ENCODE results near the gene ABCB11. TPM values are rescaled to one million over a fixed set of nuclear protein-coding genes. Genes with fewer than 3 reads are reported as not detected.

The ABCB11 gene
- total and polyA plus RNA-seq, 11 donors, result 0.05 to 0.10 (median 0.09) TPM; not detected in 6

DNA sequence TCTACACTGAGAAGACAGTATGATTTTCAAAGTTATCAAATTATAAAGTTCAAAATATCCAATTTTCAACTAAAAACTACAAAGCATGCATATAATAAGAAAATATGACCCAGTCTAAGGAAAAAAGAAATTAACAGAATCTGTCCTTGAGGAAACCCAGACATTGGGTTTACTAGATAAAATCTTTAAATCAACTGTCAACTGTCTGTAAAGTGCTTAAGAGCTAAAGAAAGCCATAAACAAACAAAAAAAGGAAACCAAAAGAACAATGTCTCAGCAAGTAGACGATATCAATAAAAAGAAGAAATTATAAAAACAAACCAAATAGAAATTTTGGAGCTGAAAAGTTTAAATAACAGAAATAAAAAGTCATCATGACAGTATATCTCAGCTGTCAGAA is 10.5 kb upstream of the ABCB11 start:
- no peak for DNase-seq
- H3K9me3 ChIP-seq, result peaks cover 0 to 21% (median 4%) of the 10 kb centered on the region in 12 donors
- H3K4me3 ChIP-seq, result no peak overlapping the region
- ATAC-seq, result no peak
- intact Hi-C loops (cut with DNase I), result loop anchor here in 1 of 10 donors (1.0 kb wide), 1 partner anchor 12 kb away; no protein-coding TSS in a partner anchor
- H3K27me3 ChIP-seq, result no peaks in the 10 kb centered on the region
- H3K4me1 ChIP-seq, result peaks cover 0 to 31% (median 0%) of the 10 kb centered on the region in 12 donors
- no peak for TF ChIP-seq CTCF (IDR thresholded peaks at IDR 0.05)
- TF ChIP-seq POLR2A (IDR thresholded peaks at IDR 0.05), result no peak
- WGBS, 4 donors, result 38 to 58% (median 50%) methylated on average over 1 of the region's 1 CpG
- H3K27ac ChIP-seq, result no peak overlapping the region
- no peaks in the 10 kb centered on the region for H3K36me3 ChIP-seq

GRCh38 chr2:169039702-169040101 is 8.6 kb upstream of the ABCB11 start:
- no peak for TF ChIP-seq CTCF (IDR thresholded peaks at IDR 0.05)
- no peak for TF ChIP-seq POLR2A (IDR thresholded peaks at IDR 0.05)
- 74 to 78% (median 75%) methylated on average over 4 of the region's 4 CpGs for WGBS, 4 donors
- Histone ChIP-seq H3K4me3 (no peak overlapping the region), H3K27me3 (no peaks in the 10 kb centered on the region), H3K4me1 (peaks cover 0 to 31% (median 0%) of the 10 kb centered on the region in 12 donors), H3K9me3 (peaks cover 0 to 17% (median 4%) of the 10 kb centered on the region in 12 donors), H3K27ac (no peak overlapping the region), H3K36me3 (no peaks in the 10 kb centered on the region)
- no peak for ATAC-seq
- DNase-seq, result no peak
- intact Hi-C loops (cut with DNase I), result no loop called here

DNA sequence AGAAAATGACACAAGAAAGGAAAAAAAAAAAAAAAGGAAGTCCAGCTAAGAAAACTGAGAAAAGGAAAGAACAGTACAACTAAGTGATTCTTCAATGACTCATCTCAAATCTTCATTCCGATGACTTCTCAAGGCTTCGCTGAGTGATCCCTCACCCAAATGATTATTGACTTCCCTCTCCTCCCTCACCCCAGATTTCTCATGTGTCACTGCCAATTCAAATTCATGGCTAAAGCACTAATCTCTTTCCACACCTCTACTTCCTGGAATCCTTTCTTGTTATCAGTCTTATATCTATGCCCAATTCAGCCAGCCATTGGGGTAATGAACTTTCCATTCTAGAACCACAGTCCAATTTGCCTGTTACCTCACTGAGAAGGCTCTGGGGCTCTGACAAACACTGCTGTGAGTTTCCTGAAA is 7.2 kb upstream of the ABCB11 start:
- intact Hi-C loops (cut with DNase I), result no loop called here
- Histone ChIP-seq H3K4me1 (peaks cover 0 to 31% (median 0%) of the 10 kb centered on the region in 12 donors), H3K27me3 (no peaks in the 10 kb centered on the region), H3K9me3 (peaks cover 0 to 18% (median 4%) of the 10 kb centered on the region in 12 donors), H3K27ac (no peak overlapping the region), H3K4me3 (no peak overlapping the region), H3K36me3 (no peaks in the 10 kb centered on the region)
- 74 to 88% (median 78%) methylated on average over 2 of the region's 2 CpGs for WGBS, 4 donors
- TF ChIP-seq POLR2A (IDR thresholded peaks at IDR 0.05) (no peak), CTCF (IDR thresholded peaks at IDR 0.05) (no peak)
- ATAC-seq (no peak), DNase-seq (no peak)

DNA sequence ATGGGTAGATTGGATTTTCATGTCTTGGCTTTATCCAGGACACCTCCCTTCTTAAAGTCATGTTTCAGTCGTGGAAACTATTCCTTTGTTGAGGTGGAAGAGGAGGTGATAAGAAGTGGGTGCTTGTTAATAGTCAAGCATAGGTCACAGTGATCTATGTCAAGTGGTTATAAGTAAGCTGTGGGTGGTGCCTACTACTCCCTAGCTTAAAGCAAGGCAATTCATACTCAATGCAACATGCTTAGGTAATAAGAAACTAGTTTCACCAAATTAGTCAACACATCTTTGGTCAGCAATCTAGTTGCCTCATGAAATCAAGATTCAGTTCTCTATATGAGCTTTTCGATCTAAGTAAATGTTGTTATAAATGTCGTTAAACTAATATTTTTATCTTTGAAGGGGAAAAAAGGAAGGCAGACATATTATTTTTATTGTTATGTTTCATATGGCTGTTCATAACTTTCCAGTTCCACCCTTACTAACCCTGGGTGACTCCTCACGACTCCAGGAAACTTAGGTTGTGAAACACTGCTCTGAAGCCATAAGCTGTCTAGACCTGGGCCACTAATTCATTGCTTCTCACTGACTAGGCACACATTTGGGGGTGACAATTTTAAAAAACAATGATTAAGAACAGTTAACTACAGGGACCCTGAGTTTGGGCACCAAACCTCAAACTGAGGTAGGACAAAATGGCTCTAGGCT is 5.8 kb upstream of the ABCB11 start:
- TF ChIP-seq POLR2A (IDR thresholded peaks at IDR 0.05) (no peak), CTCF (IDR thresholded peaks at IDR 0.05) (no peak)
- 62 to 75% (median 68%) methylated on average over 4 of the region's 4 CpGs for WGBS, 4 donors
- DNase-seq, result no peak
- no peaks in the 10 kb centered on the region for H3K27me3 ChIP-seq
- intact Hi-C loops (cut with DNase I), result no loop called here
- H3K9me3 ChIP-seq, result peaks cover 0 to 9% (median 0%) of the 10 kb centered on the region in 12 donors
- no peak overlapping the region for H3K27ac ChIP-seq
- ATAC-seq, result peak in 1 of 4 donors; percentile 41
- no peak overlapping the region for H3K4me3 ChIP-seq
- H3K4me1 ChIP-seq, result peaks cover 0 to 31% (median 0%) of the 10 kb centered on the region in 12 donors
- H3K36me3 ChIP-seq, result no peaks in the 10 kb centered on the region
